Astrocyte (in vitro differentiated cells and primary cell): ENCODE results near the gene VWA8.

ENCODE experiments used
- EZH2 ChIP-seq: IDR thresholded peaks from 2 replicates; pipeline ENCODE4 v1.6.1; 2012; ENCODE audit warnings: mild to moderate bottlenecking, low read length, inconsistent platforms; ENCODE audit not compliant: insufficient read depth
- TF ChIP-seq, protein P1 (sequence below): IDR thresholded peaks from 2 replicates; pipeline ENCODE4 v1.5.1; 2011; ENCODE audit warnings: low read depth, mild to moderate bottlenecking, inconsistent platforms, low read length, moderate library complexity; ENCODE audit not compliant: insufficient read depth

- TF ChIP-seq, protein P1, sequence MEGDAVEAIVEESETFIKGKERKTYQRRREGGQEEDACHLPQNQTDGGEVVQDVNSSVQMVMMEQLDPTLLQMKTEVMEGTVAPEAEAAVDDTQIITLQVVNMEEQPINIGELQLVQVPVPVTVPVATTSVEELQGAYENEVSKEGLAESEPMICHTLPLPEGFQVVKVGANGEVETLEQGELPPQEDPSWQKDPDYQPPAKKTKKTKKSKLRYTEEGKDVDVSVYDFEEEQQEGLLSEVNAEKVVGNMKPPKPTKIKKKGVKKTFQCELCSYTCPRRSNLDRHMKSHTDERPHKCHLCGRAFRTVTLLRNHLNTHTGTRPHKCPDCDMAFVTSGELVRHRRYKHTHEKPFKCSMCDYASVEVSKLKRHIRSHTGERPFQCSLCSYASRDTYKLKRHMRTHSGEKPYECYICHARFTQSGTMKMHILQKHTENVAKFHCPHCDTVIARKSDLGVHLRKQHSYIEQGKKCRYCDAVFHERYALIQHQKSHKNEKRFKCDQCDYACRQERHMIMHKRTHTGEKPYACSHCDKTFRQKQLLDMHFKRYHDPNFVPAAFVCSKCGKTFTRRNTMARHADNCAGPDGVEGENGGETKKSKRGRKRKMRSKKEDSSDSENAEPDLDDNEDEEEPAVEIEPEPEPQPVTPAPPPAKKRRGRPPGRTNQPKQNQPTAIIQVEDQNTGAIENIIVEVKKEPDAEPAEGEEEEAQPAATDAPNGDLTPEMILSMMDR: no peak
- TF ChIP-seq EZH2: no peak
Observed at GRCh38 chr13:41763782-41764181, 197.1 kb downstream of the VWA8 start.
